A549 (cell line): ENCODE results near the gene PACS2. TPM values are rescaled to one million over a fixed set of nuclear protein-coding genes. Genes with fewer than 3 reads are reported as not detected.

Experiments used
- ATAC-seq, 2 experiments: fragments of 200-7000 bp in 1 of 2; fragments of >200 bp in 1 of 2; cut with Nextera tagmentation in 1 of 2; cut with Tn5 transposase in 1 of 2; 3 replicates each; pipeline versions ENCODE4 v1.8.0 to v1.9.1; 2018 to 2020; ENCODE audit warnings: mild to moderate bottlenecking in 1 of 2, moderate library complexity in 1 of 2
- CTCF ChIA-PET: fragments of 300-600 bp; sonication (Branson Sonifier 250); formaldehyde crosslinking; extraction: SDS; loops from one replicate; lab custom pipeline; 2021; ENCODE audit warnings: antibody characterized with exemption, inconsistent platforms; lab: Yijun Ruan, JAX
- POLR2A ChIA-PET: fragments of 350-600 bp; formaldehyde crosslinking; extraction: SDS; loops from one replicate; lab custom pipeline; 2021; ENCODE audit warnings: antibody characterized with exemption, inconsistent platforms; lab: Yijun Ruan, JAX
- DNase-seq, 2 experiments: peaks; one replicate each; pipeline versions ENCODE4 v3.0.0 to v3.0.0-alpha.2; 2011 to 2016; ENCODE audit warnings: low read depth in 1 of 2, low spot score in 1 of 2
- FAIRE-seq: peaks from 2 replicates; lab custom pipeline; 2011; peaks lifted over from hg19 to GRCh38; lab: Jason Lieb, UNC
- H3K27ac ChIP-seq, 2 experiments: fragments of >200 bp; sonication (Bioruptor Twin); formaldehyde crosslinking; 3 replicates each; pipeline ENCODE4 v1.5.1; 2016 to 2017
- H3K4me1 ChIP-seq: fragments of >200 bp; sonication (Bioruptor Twin); formaldehyde crosslinking; 3 replicates; pipeline ENCODE4 v1.6.1; 2016
- H3K4me2 ChIP-seq: fragments of >200 bp; sonication (Bioruptor Twin); formaldehyde crosslinking; 3 replicates; pipeline ENCODE4 v1.6.1; 2016
- H3K4me3 ChIP-seq: fragments of >200 bp; sonication (Bioruptor Twin); formaldehyde crosslinking; 3 replicates; pipeline ENCODE4 v1.5.1; 2016
- H3K9me3 ChIP-seq: fragments of >200 bp; sonication (Bioruptor Twin); formaldehyde crosslinking; 3 replicates; pipeline ENCODE4 v1.6.1; 2016
- BHLHE40 ChIP-seq: IDR thresholded peaks from 2 replicates; pipeline ENCODE4 v1.6.1; 2012; ENCODE audit warnings: low read depth, low read length, inconsistent platforms
- CBX2 ChIP-seq: fragments of 200-600 bp; sonication (generic); IDR thresholded peaks from 2 replicates; pipeline ENCODE4 v1.6.1; 2016; ENCODE audit warnings: low read depth, mild to moderate bottlenecking, borderline replicate concordance
- CBX8 ChIP-seq: fragments of 200-600 bp; sonication (generic); IDR thresholded peaks from 2 replicates; pipeline ENCODE4 v1.6.1; 2016
- CHD4 ChIP-seq: fragments of 200-600 bp; sonication (generic); IDR thresholded peaks from 2 replicates; pipeline ENCODE4 v1.6.1; 2016; ENCODE audit warnings: antibody characterized with exemption, mild to moderate bottlenecking, borderline replicate concordance
- FOSB ChIP-seq: fragments of 250-450 bp; sonication (Bioruptor Pico); IDR thresholded peaks from 2 replicates; pipeline ENCODE4 v1.5.0; 2020; ENCODE audit warnings: mild to moderate bottlenecking, moderate library complexity
- FOSL2 ChIP-seq, 2 experiments: fragments of 450-650 bp in 1 of 2; fragments of >200 bp in 1 of 2; sonication (Bioruptor Twin) in 1 of 2; formaldehyde crosslinking; IDR thresholded peaks; 2 replicates each; pipeline versions ENCODE4 v1.5.0 to v1.6.1; 2016 to 2020; ENCODE audit warnings: mild to moderate bottlenecking in 1 of 2, moderate library complexity in 1 of 2
- HES2 ChIP-seq: fragments of >200 bp; sonication (Bioruptor Twin); formaldehyde crosslinking; IDR thresholded peaks from 2 replicates; pipeline ENCODE4 v1.6.1; 2016
- HOXB13 ChIP-seq: fragments of 250-450 bp; sonication (Bioruptor Pico); IDR thresholded peaks from 2 replicates; pipeline ENCODE4 v1.5.0; 2020; ENCODE audit warnings: low read depth, mild to moderate bottlenecking, moderate library complexity
- HOXB5 ChIP-seq: fragments of 250-450 bp; sonication (Bioruptor Pico); IDR thresholded peaks from 2 replicates; pipeline ENCODE4 v1.5.0; 2020; ENCODE audit warnings: mild to moderate bottlenecking, moderate library complexity
- KDM1A ChIP-seq: fragments of 200-600 bp; sonication (generic); IDR thresholded peaks from 2 replicates; pipeline ENCODE4 v1.6.1; 2016; ENCODE audit warnings: low read depth, mild to moderate bottlenecking
- MAFK ChIP-seq: fragments of 450-650 bp; IDR thresholded peaks from 2 replicates; pipeline ENCODE4 v1.6.1; 2014; ENCODE audit not compliant: partially characterized antibody
- MAX ChIP-seq: IDR thresholded peaks from 2 replicates; pipeline ENCODE4 v1.6.1; 2012
- MAZ ChIP-seq: fragments of 150-350 bp; IDR thresholded peaks from 2 replicates; pipeline ENCODE4 v1.6.1; 2014; ENCODE audit warnings: antibody characterized with exemption, low read depth, low read length, borderline replicate concordance
- NR3C1 ChIP-seq: fragments of >200 bp; sonication (Bioruptor Twin); formaldehyde crosslinking; IDR thresholded peaks from 3 replicates; pipeline ENCODE4 v1.6.1; 2017
- PBX3 ChIP-seq: IDR thresholded peaks from 2 replicates; pipeline ENCODE4 v1.6.1; 2012
- POLR2AphosphoS2 ChIP-seq: conservative IDR thresholded peaks from 2 replicates; pipeline ENCODE4 v1.6.1; 2012; ENCODE audit warnings: low read length, improper control_type of control experiment, inconsistent platforms
- RARB ChIP-seq: fragments of 250-450 bp; sonication (Bioruptor Pico); IDR thresholded peaks from 2 replicates; pipeline ENCODE4 v1.8.0; 2021; ENCODE audit warnings: mild to moderate bottlenecking, moderate library complexity
- RCOR1 ChIP-seq: fragments of 150-350 bp; IDR thresholded peaks from 2 replicates; pipeline ENCODE4 v1.6.1; 2014; ENCODE audit warnings: antibody characterized with exemption, low read length, low read depth
- REST ChIP-seq: fragments of 200-600 bp; sonication (generic); IDR thresholded peaks from 2 replicates; pipeline ENCODE4 v1.6.1; 2016; ENCODE audit warnings: antibody characterized with exemption, mild to moderate bottlenecking, moderate library complexity
- RNF2 ChIP-seq: fragments of 200-600 bp; sonication (generic); IDR thresholded peaks from 2 replicates; pipeline ENCODE4 v1.6.1; 2016; ENCODE audit warnings: low read depth, mild to moderate bottlenecking, antibody characterized with exemption, moderate library complexity, borderline replicate concordance
- SMC3 ChIP-seq: fragments of >200 bp; sonication (Bioruptor Twin); formaldehyde crosslinking; IDR thresholded peaks from 3 replicates; pipeline ENCODE4 v1.6.1; 2018; ENCODE audit warnings: inconsistent platforms
- TFCP2L1 ChIP-seq: fragments of 250-450 bp; sonication (Bioruptor Pico); IDR thresholded peaks from 2 replicates; pipeline ENCODE4 v1.5.0; 2021; ENCODE audit warnings: mild to moderate bottlenecking
- TP53 ChIP-seq: fragments of 250-450 bp; sonication (Bioruptor Pico); IDR thresholded peaks from 2 replicates; pipeline ENCODE4 v1.5.0; 2021; ENCODE audit warnings: mild to moderate bottlenecking, moderate library complexity
- ZC3H11A ChIP-seq: fragments of 450-650 bp; IDR thresholded peaks from 2 replicates; pipeline ENCODE4 v1.6.1; 2014; ENCODE audit warnings: antibody characterized with exemption, mild to moderate bottlenecking
- ZNF302 ChIP-seq: fragments of 250-450 bp; sonication (Bioruptor Pico); IDR thresholded peaks from 2 replicates; pipeline ENCODE4 v1.9.0; 2021; ENCODE audit warnings: inconsistent platforms, mild to moderate bottlenecking, moderate library complexity
- ZSCAN20 ChIP-seq: fragments of 250-450 bp; sonication (Bioruptor Pico); IDR thresholded peaks from 2 replicates; pipeline ENCODE4 v1.8.0; 2022; ENCODE audit warnings: mild to moderate bottlenecking, moderate library complexity
- WGBS: methylation state at CpG from one replicate; pipeline ENCODE4 v1.1.6; 2017; ENCODE audit errors: missing lambda C conversion rate; 5-methylcytosine and 5-hydroxymethylcytosine counted together
- polyA plus RNA-seq, 4 experiments: library from polyadenylated mRNA; depleted of rRNA in 3 of 4; stranded (reverse); fragments of >200 nt; fragmentation: RNase III in 1 of 4; extraction: RNeasy Plus Mini Kit Qiagen cat#74134 plus additional on column Dnase treatment in 1 of 4; gene quantifications; 2 replicates in 3 of 4; 3 replicates in 1 of 4; pipeline ENCODE4 v1.2.3, GENCODE V29; 2011 to 2017
- TF ChIP-seq, protein P1 (sequence below): fragments of 150-350 bp; IDR thresholded peaks from 2 replicates; pipeline ENCODE4 v1.6.1; 2014; ENCODE audit warnings: low read depth, mild to moderate bottlenecking, low read length

Gene PACS2
- polyA plus RNA-seq, 2 of the 4 experiments (the other 2 are of a cell fraction), result 11.9 to 24.5 TPM

- no peak overlapping the region for H3K4me2 ChIP-seq
- H3K27ac ChIP-seq, result no peak overlapping the region
- TF ChIP-seq TP53 (CRISPR knock-in tag) (no peak), FOSB (no peak), RNF2 (no peak), TFCP2L1 (CRISPR knock-in tag) (no peak), PBX3 (no peak), BHLHE40 (no peak), NR3C1 (no peak), ZSCAN20 (CRISPR knock-in tag) (no peak), CBX8 (no peak), MAZ (no peak), SMC3 (no peak), MAFK (no peak), CBX2 (no peak), RARB (no peak)
- H3K9me3 ChIP-seq, result no peaks in the 10 kb centered on the region
- no peak overlapping the region for H3K4me3 ChIP-seq
- WGBS, result 92% methylated on average over 14 of the region's 15 CpGs
- ATAC-seq (no peak; a peak in 1 of 6 replicates), DNase-seq (no peak), FAIRE-seq (no peak)
- POLR2A ChIA-PET, result no interaction called here
- CTCF ChIA-PET, result interaction anchor here (1.1 to 6.1 kb wide), 11 partner anchors 8 to 69 kb away, joined by 3 to 24 read pairs (median 4); no protein-coding TSS in a partner anchor
- no peaks in the 10 kb centered on the region for H3K4me1 ChIP-seq
Measured at GRCh38 chr14:105440554-105440900, 126.0 kb downstream of the PACS2 start.

- no peak for FAIRE-seq
- no peak for ATAC-seq
- DNase-seq, result no peak
- POLR2A ChIA-PET, result no interaction called here
- H3K4me2 ChIP-seq, result no peak overlapping the region
- no peaks in the 10 kb centered on the region for H3K9me3 ChIP-seq
- CTCF ChIA-PET, result interaction anchor here (1.1 to 6.1 kb wide), 8 partner anchors 7 to 70 kb away, joined by 3 to 24 read pairs (median 8); no protein-coding TSS in a partner anchor
- H3K4me1 ChIP-seq, result no peaks in the 10 kb centered on the region
- H3K27ac ChIP-seq, result no peak overlapping the region
- no peak overlapping the region for H3K4me3 ChIP-seq
- no peak for TF ChIP-seq ZC3H11A
- TF ChIP-seq FOSL2 (IDR thresholded peaks at IDR 0.05), result no peak
- TF ChIP-seq FOSL2 (CRISPR knock-in tag; IDR thresholded peaks at IDR 0.05), result no peak
- TF ChIP-seq, protein P1, sequence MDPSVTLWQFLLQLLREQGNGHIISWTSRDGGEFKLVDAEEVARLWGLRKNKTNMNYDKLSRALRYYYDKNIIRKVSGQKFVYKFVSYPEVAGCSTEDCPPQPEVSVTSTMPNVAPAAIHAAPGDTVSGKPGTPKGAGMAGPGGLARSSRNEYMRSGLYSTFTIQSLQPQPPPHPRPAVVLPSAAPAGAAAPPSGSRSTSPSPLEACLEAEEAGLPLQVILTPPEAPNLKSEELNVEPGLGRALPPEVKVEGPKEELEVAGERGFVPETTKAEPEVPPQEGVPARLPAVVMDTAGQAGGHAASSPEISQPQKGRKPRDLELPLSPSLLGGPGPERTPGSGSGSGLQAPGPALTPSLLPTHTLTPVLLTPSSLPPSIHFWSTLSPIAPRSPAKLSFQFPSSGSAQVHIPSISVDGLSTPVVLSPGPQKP, result no peak
- no peak for TF ChIP-seq MAFK
- TF ChIP-seq ZNF302 (CRISPR knock-in tag), result no peak
- no peak for TF ChIP-seq CHD4
- no peak for TF ChIP-seq HOXB5
- no peak for TF ChIP-seq RCOR1
- TF ChIP-seq POLR2AphosphoS2, result no peak
- no peak for TF ChIP-seq KDM1A
- no peak for TF ChIP-seq HES2
- TF ChIP-seq SMC3, result no peak
- no peak for TF ChIP-seq TFCP2L1 (CRISPR knock-in tag)
- no peak for TF ChIP-seq REST
- no peak for TF ChIP-seq TP53 (CRISPR knock-in tag)
- TF ChIP-seq MAX, result no peak
- TF ChIP-seq HOXB13 (CRISPR knock-in tag), result no peak
- 100% methylated on average over 2 of the region's 9 CpGs for WGBS
Measured at GRCh38 chr14:105440992-105441391, 126.4 kb downstream of the PACS2 start.
